HCT116 (cell line): ENCODE data around the gene PIK3IP1. TPM values are rescaled to one million over a fixed set of nuclear protein-coding genes. Genes with fewer than 3 reads are reported as not detected.

ENCODE experiments used
- ATAC-seq: fragments of 200-7000 bp; cut with Tn5 transposase; 2 replicates; pipeline ENCODE4 v1.9.1; 2020; ENCODE audit warnings: mild to moderate bottlenecking, moderate library complexity
- BruUV-seq: library from RNA; stranded (reverse); fragments of 400-500 nt; replicated peaks from 2 replicates; lab custom pipeline; 2021; lab: Mats Ljungman, UMichigan
- CTCF ChIA-PET: fragments of 300-600 bp; sonication (Branson Sonifier 250); formaldehyde crosslinking; loops from one replicate; lab custom pipeline; 2021; ENCODE audit warnings: antibody characterized with exemption; lab: Charles Lee
- POLR2A ChIA-PET: fragments of 300-600, 350-600 bp; sonication (Branson Sonifier 250); formaldehyde crosslinking; loops from one replicate; lab custom pipeline; 2021; ENCODE audit warnings: antibody characterized with exemption; lab: Charles Lee
- RAD21 ChIA-PET, 2 experiments: fragments of 300-600 bp; sonication (Branson Sonifier 250); formaldehyde crosslinking; loops; one replicate each; lab custom pipeline; 2023; ENCODE audit warnings: low total read pairs in 2 of 2; ENCODE audit not compliant: uncharacterized antibody in 2 of 2, unreplicated experiment in 2 of 2, low non-redundant PET in 1 of 2; lab: Charles Lee
- DNase-seq: peaks from one replicate; pipeline ENCODE4 v3.0.0-alpha.2; 2010; ENCODE audit warnings: low read depth, low spot score
- H2AFZ ChIP-seq: fragments of 200-600 bp; shearing (Covaris generic), sonication (generic); 2 replicates; pipeline ENCODE4 v1.6.1; 2017; ENCODE audit warnings: low read depth, mixed run types, mixed read lengths, antibody characterized with exemption, low read length; ENCODE audit not compliant: poor library complexity, severe bottlenecking
- H3K27ac ChIP-seq: 2 replicates; pipeline ENCODE4 v1.5.1; 2012; ENCODE audit warnings: low read depth, low read length
- H3K27me3 ChIP-seq: fragments of 200-600 bp; sonication (generic); 2 replicates; pipeline ENCODE4 v1.6.1; 2016; ENCODE audit warnings: mixed run types, low read length, mixed read lengths; ENCODE audit not compliant: insufficient read depth
- H3K36me3 ChIP-seq, 2 experiments: fragments of 200-500 bp in 1 of 2; fragments of 200-600 bp in 1 of 2; sonication (Bioruptor generic) in 1 of 2; sonication (generic) in 1 of 2; 2 replicates each; pipeline versions ENCODE4 v1.5.1 to v1.6.1; 2014 to 2016; ENCODE audit warnings: low read length in 2 of 2, inconsistent platforms in 1 of 2, mixed read lengths in 1 of 2, mixed run types in 1 of 2; ENCODE audit not compliant: insufficient read depth in 2 of 2, control insufficient read depth in 1 of 2
- H3K4me1 ChIP-seq, 2 experiments: fragments of 200-600 bp in 1 of 2; sonication (generic) in 1 of 2; 2 replicates each; pipeline versions ENCODE4 v1.5.1 to v1.6.1; 2012 to 2017; ENCODE audit warnings: low read length in 2 of 2, inconsistent platforms in 1 of 2, mild to moderate bottlenecking in 1 of 2, mixed read lengths in 1 of 2, mixed run types in 1 of 2, moderate library complexity in 1 of 2; ENCODE audit not compliant: insufficient read depth in 2 of 2, control insufficient read depth in 1 of 2
- H3K4me2 ChIP-seq: fragments of 200-600 bp; sonication (generic); 2 replicates; pipeline ENCODE4 v1.6.1; 2017; ENCODE audit warnings: mixed run types, low read length, mixed read lengths
- H3K4me3 ChIP-seq, 2 experiments: fragments of 200-600 bp in 1 of 2; sonication (generic) in 1 of 2; replicated peaks in 1 of 2; 2 replicates each; pipeline ENCODE4 v1.5.1; 2011 to 2016; ENCODE audit warnings: low read length in 2 of 2, control low read depth in 1 of 2, low read depth in 1 of 2, mild to moderate bottlenecking in 1 of 2, mixed read lengths in 1 of 2, mixed run types in 1 of 2
- H3K79me2 ChIP-seq: fragments of 200-600 bp; sonication (generic); 2 replicates; pipeline ENCODE4 v1.6.1; 2017; ENCODE audit warnings: mild to moderate bottlenecking, mixed run types, low read length, moderate library complexity, mixed read lengths; ENCODE audit not compliant: insufficient read depth
- H3K9ac ChIP-seq: fragments of 200-600 bp; sonication (generic); 2 replicates; pipeline ENCODE4 v1.6.1; 2016; ENCODE audit warnings: low read length, mixed read lengths
- H3K9me2 ChIP-seq: fragments of 200-600 bp; sonication (generic), shearing (Covaris generic); 2 replicates; pipeline ENCODE4 v1.6.1; 2017; ENCODE audit warnings: mixed run types, mild to moderate bottlenecking, moderate library complexity; ENCODE audit not compliant: insufficient read depth
- H3K9me3 ChIP-seq, 2 experiments: fragments of 200-500 bp in 1 of 2; fragments of 200-600 bp in 1 of 2; sonication (Bioruptor generic) in 1 of 2; sonication (generic) in 1 of 2; 2 replicates each; pipeline ENCODE4 v1.6.1; 2014 to 2017; ENCODE audit warnings: low read length in 2 of 2, mixed read lengths in 2 of 2, inconsistent platforms in 1 of 2, low read depth in 1 of 2, mild to moderate bottlenecking in 1 of 2, mixed run types in 1 of 2, moderate library complexity in 1 of 2; ENCODE audit not compliant: control insufficient read depth in 1 of 2, insufficient read depth in 1 of 2
- H4K20me1 ChIP-seq: fragments of 200-600 bp; sonication (generic), shearing (Covaris generic); 2 replicates; pipeline ENCODE4 v1.6.1; 2017; ENCODE audit warnings: mixed run types, mild to moderate bottlenecking, moderate library complexity; ENCODE audit not compliant: insufficient read depth
- CBX3 ChIP-seq: IDR thresholded peaks from 2 replicates; pipeline ENCODE4 v1.6.1; 2012; ENCODE audit warnings: low read depth
- CEBPB ChIP-seq: IDR thresholded peaks from 2 replicates; pipeline ENCODE4 v1.6.1; 2012; ENCODE audit warnings: low read depth
- EGR1 ChIP-seq: IDR thresholded peaks from 2 replicates; pipeline ENCODE4 v1.6.1; 2012; ENCODE audit warnings: low read depth
- EZH2 ChIP-seq: fragments of 200-600 bp; sonication (generic); IDR thresholded peaks from 2 replicates; pipeline ENCODE4 v1.6.1; 2017; ENCODE audit warnings: antibody characterized with exemption, mixed run types
- EZH2phosphoT487 ChIP-seq: fragments of 200-600 bp; IDR thresholded peaks from 2 replicates; pipeline ENCODE4 v1.6.1; 2018; ENCODE audit warnings: antibody characterized with exemption, borderline replicate concordance
- MAX ChIP-seq: IDR thresholded peaks from 2 replicates; pipeline ENCODE4 v1.6.1; 2012
- POLR2A ChIP-seq: IDR thresholded peaks from 2 replicates; pipeline ENCODE4 v1.7.0; 2011; ENCODE audit warnings: borderline replicate concordance; ENCODE audit not compliant: insufficient read depth, insufficient read length; ENCODE audit errors: extremely low read depth
- POLR2AphosphoS5 ChIP-seq: IDR thresholded peaks from 2 replicates; pipeline ENCODE4 v1.6.1; 2011; ENCODE audit warnings: mild to moderate bottlenecking, low read depth, low read length, moderate library complexity
- SRF ChIP-seq: IDR thresholded peaks from 2 replicates; pipeline ENCODE4 v1.6.1; 2012; ENCODE audit warnings: low read depth
- YY1 ChIP-seq: IDR thresholded peaks from 2 replicates; pipeline ENCODE4 v1.6.1; 2011; ENCODE audit warnings: low read length, low read depth, moderate library complexity, mild to moderate bottlenecking; ENCODE audit not compliant: insufficient replicate concordance; ENCODE audit errors: extremely low read depth
- ZNF274 ChIP-seq: fragments of 200-500 bp; sonication (Bioruptor generic); IDR thresholded peaks from 2 replicates; pipeline ENCODE4 v1.6.1; 2014; ENCODE audit warnings: mild to moderate bottlenecking, low read depth, low read length, inconsistent platforms
- intact Hi-C: fragments of 100-400 bp; cut with micrococcal nuclease; formaldehyde crosslinking; loops from 2 replicates; pipeline ENCODE4 v1.10.0; 2022
- total RNA-seq: library from RNA; stranded (reverse); gene quantifications from one replicate; pipeline ENCODE4 v1.2.1, GENCODE V29; 2021; ENCODE audit not compliant: unreplicated experiment

The PIK3IP1 gene
- total RNA-seq, 1 experiment from 2014 or later, result 1.6 TPM

- ChIA-PET POLR2A (no interaction called here), RAD21 (no interaction called here), CTCF (no interaction called here)
- H2AFZ ChIP-seq, result no peak overlapping the region
- H3K36me3 ChIP-seq, result peaks cover 4 to 5% of the 10 kb centered on the region in 2 experiments; a peak in 2 of 4 replicates
- no peaks in the 10 kb centered on the region for H3K9me3 ChIP-seq
- no peak overlapping the region for H3K4me3 ChIP-seq
- H4K20me1 ChIP-seq, result no peaks in the 10 kb centered on the region
- DNase-seq (no peak), ATAC-seq (no peak)
- H3K27me3 ChIP-seq, result no peaks in the 10 kb centered on the region
- intact Hi-C loops, result no loop called here
- BruUV-seq, result no TSS peak
- no peak overlapping the region for H3K9ac ChIP-seq
- H3K4me1 ChIP-seq, result no peaks in the 10 kb centered on the region
- H3K27ac ChIP-seq, result no peak overlapping the region
- TF ChIP-seq CBX3 (no peak), EGR1 (no peak), SRF (no peak), CEBPB (no peak), MAX (no peak), YY1 (no peak), EZH2phosphoT487 (no peak), ZNF274 (no peak), POLR2AphosphoS5 (no peak), EZH2 (no peak), POLR2A (no peak)
- H3K9me2 ChIP-seq, result no peaks in the 10 kb centered on the region
- no peak overlapping the region for H3K4me2 ChIP-seq
- H3K79me2 ChIP-seq, result no peaks in the 10 kb centered on the region
These were observed 28.2 kb downstream of the PIK3IP1 start for GRCh38 chr22:31263896-31264640.
